A549 (cell line): ENCODE data around the gene TTC28.

Experiments used
- CBX8 ChIP-seq: fragments of 200-600 bp; sonication (generic); IDR thresholded peaks from 2 replicates; pipeline ENCODE4 v1.6.1; 2016
- EP300 ChIP-seq, 2 experiments: fragments of >200 bp; sonication (Bioruptor Twin); formaldehyde crosslinking; IDR thresholded peaks; 2 replicates in 1 of 2; 3 replicates in 1 of 2; pipeline ENCODE4 v1.6.1; 2016 to 2017
- FOSL2 ChIP-seq, 2 experiments: fragments of 450-650 bp in 1 of 2; fragments of >200 bp in 1 of 2; sonication (Bioruptor Twin) in 1 of 2; formaldehyde crosslinking; IDR thresholded peaks; 2 replicates each; pipeline versions ENCODE4 v1.5.0 to v1.6.1; 2016 to 2020; ENCODE audit warnings: mild to moderate bottlenecking in 1 of 2, moderate library complexity in 1 of 2
- JUNB ChIP-seq: fragments of >200 bp; sonication (Bioruptor Twin); formaldehyde crosslinking; IDR thresholded peaks from 2 replicates; pipeline ENCODE4 v1.6.1; 2016
- MAFK ChIP-seq: fragments of 450-650 bp; IDR thresholded peaks from 2 replicates; pipeline ENCODE4 v1.6.1; 2014; ENCODE audit not compliant: partially characterized antibody
- MYC ChIP-seq: IDR thresholded peaks from 2 replicates; pipeline ENCODE4 v1.6.1; 2012; ENCODE audit warnings: mild to moderate bottlenecking, inconsistent platforms, low read length, improper control_type of control experiment, borderline replicate concordance
- NPAS2 ChIP-seq: fragments of 250-450 bp; sonication (Bioruptor Pico); IDR thresholded peaks from 2 replicates; pipeline ENCODE4 v1.8.0; 2022; ENCODE audit warnings: mild to moderate bottlenecking, moderate library complexity, borderline replicate concordance
- PBX3 ChIP-seq: IDR thresholded peaks from 2 replicates; pipeline ENCODE4 v1.6.1; 2012
- POLR2A ChIP-seq: IDR thresholded peaks from 2 replicates; pipeline ENCODE4 v1.6.1; 2012; ENCODE audit warnings: mild to moderate bottlenecking, low read length
- RFX5 ChIP-seq: fragments of 450-650 bp; IDR thresholded peaks from 2 replicates; pipeline ENCODE4 v1.7.1; 2014; ENCODE audit warnings: antibody characterized with exemption, mild to moderate bottlenecking, moderate library complexity
- RNF2 ChIP-seq: fragments of 200-600 bp; sonication (generic); IDR thresholded peaks from 2 replicates; pipeline ENCODE4 v1.6.1; 2016; ENCODE audit warnings: low read depth, mild to moderate bottlenecking, antibody characterized with exemption, moderate library complexity, borderline replicate concordance
- TF ChIP-seq, protein P1 (sequence below): fragments of 200-600 bp; sonication (generic); IDR thresholded peaks from 2 replicates; pipeline ENCODE4 v1.6.1; 2016; ENCODE audit warnings: antibody characterized with exemption, mild to moderate bottlenecking, moderate library complexity
- TF ChIP-seq, protein P2 (sequence below): fragments of >200 bp; sonication (Bioruptor Twin); formaldehyde crosslinking; IDR thresholded peaks from 3 replicates; pipeline ENCODE4 v1.5.1; 2016

- TF ChIP-seq MAFK (no peak), POLR2A (no peak), EP300 (IDR thresholded peaks at IDR 0.05) (no peak), PBX3 (no peak), CBX8 (no peak), MYC (no peak), JUNB (no peak), RNF2 (no peak), FOSL2 (IDR thresholded peaks at IDR 0.05) (no peak), FOSL2 (CRISPR knock-in tag; IDR thresholded peaks at IDR 0.05) (no peak), RFX5 (no peak), NPAS2 (CRISPR knock-in tag) (no peak)
- TF ChIP-seq, protein P1, sequence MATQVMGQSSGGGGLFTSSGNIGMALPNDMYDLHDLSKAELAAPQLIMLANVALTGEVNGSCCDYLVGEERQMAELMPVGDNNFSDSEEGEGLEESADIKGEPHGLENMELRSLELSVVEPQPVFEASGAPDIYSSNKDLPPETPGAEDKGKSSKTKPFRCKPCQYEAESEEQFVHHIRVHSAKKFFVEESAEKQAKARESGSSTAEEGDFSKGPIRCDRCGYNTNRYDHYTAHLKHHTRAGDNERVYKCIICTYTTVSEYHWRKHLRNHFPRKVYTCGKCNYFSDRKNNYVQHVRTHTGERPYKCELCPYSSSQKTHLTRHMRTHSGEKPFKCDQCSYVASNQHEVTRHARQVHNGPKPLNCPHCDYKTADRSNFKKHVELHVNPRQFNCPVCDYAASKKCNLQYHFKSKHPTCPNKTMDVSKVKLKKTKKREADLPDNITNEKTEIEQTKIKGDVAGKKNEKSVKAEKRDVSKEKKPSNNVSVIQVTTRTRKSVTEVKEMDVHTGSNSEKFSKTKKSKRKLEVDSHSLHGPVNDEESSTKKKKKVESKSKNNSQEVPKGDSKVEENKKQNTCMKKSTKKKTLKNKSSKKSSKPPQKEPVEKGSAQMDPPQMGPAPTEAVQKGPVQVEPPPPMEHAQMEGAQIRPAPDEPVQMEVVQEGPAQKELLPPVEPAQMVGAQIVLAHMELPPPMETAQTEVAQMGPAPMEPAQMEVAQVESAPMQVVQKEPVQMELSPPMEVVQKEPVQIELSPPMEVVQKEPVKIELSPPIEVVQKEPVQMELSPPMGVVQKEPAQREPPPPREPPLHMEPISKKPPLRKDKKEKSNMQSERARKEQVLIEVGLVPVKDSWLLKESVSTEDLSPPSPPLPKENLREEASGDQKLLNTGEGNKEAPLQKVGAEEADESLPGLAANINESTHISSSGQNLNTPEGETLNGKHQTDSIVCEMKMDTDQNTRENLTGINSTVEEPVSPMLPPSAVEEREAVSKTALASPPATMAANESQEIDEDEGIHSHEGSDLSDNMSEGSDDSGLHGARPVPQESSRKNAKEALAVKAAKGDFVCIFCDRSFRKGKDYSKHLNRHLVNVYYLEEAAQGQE = no peak
- TF ChIP-seq, protein P2, sequence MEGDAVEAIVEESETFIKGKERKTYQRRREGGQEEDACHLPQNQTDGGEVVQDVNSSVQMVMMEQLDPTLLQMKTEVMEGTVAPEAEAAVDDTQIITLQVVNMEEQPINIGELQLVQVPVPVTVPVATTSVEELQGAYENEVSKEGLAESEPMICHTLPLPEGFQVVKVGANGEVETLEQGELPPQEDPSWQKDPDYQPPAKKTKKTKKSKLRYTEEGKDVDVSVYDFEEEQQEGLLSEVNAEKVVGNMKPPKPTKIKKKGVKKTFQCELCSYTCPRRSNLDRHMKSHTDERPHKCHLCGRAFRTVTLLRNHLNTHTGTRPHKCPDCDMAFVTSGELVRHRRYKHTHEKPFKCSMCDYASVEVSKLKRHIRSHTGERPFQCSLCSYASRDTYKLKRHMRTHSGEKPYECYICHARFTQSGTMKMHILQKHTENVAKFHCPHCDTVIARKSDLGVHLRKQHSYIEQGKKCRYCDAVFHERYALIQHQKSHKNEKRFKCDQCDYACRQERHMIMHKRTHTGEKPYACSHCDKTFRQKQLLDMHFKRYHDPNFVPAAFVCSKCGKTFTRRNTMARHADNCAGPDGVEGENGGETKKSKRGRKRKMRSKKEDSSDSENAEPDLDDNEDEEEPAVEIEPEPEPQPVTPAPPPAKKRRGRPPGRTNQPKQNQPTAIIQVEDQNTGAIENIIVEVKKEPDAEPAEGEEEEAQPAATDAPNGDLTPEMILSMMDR = no peak
Measured at GRCh38 chr22:27986459-27986858, 693.2 kb downstream of the TTC28 start.
